Thyroid gland (tissue), 4 donors: ENCODE results near the gene AFAP1L2. TPM values are rescaled to one million over a fixed set of nuclear protein-coding genes. Genes with fewer than 3 reads are reported as not detected.
A peak's percentile ranks its signal among the peaks of the same experiment; 100 is the strongest.

Experiments
- DNase-seq, 2 donors: peaks; one replicate each; pipeline ENCODE4 v3.0.0-alpha.2; 2019
- H3K27ac ChIP-seq, 3 donors: fragments of 200-600 bp; sonication (generic); 1 replicate in 2 of 3; 2 replicates in 1 of 3; pipeline ENCODE4 v1.5.1; 2016 to 2019; ENCODE audit warnings: mild to moderate bottlenecking in 1 of 3, moderate library complexity in 1 of 3
- H3K27me3 ChIP-seq: fragments of 200-600 bp; sonication (generic); one replicate; pipeline ENCODE4 v1.5.1; 2019
- H3K36me3 ChIP-seq, 2 donors: fragments of 200-600 bp; sonication (generic); one replicate each; pipeline ENCODE4 v1.5.1; 2016 to 2019
- H3K4me1 ChIP-seq, 2 donors: fragments of 200-600 bp; sonication (generic); one replicate each; pipeline ENCODE4 v1.5.1; 2017 to 2019
- H3K4me3 ChIP-seq, 3 donors: fragments of 200-600 bp; sonication (generic); replicated peaks in 1 of 3; 1 replicate in 2 of 3; 2 replicates in 1 of 3; pipeline ENCODE4 v1.5.1; 2016; ENCODE audit warnings: mild to moderate bottlenecking in 1 of 3
- H3K9me3 ChIP-seq: fragments of 200-600 bp; sonication (generic); one replicate; pipeline ENCODE4 v1.5.1; 2017
- CTCF ChIP-seq, 6 experiments: fragments of 200-600 bp in 3 of 6; fragments of 450-650 bp in 3 of 6; sonication (generic) in 3 of 6; IDR thresholded peaks; one replicate each; pipeline ENCODE4 v1.5.1; 2016 to 2019; ENCODE audit warnings: antibody characterized with exemption in 6 of 6, mild to moderate bottlenecking in 2 of 6, inconsistent platforms in 1 of 6, moderate library complexity in 1 of 6
- POLR2A ChIP-seq, 2 donors: fragments of 450-650 bp; IDR thresholded peaks; one replicate each; pipeline ENCODE4 v1.6.1; 2017; ENCODE audit warnings: antibody characterized with exemption in 2 of 2, mild to moderate bottlenecking in 2 of 2, moderate library complexity in 1 of 2
- WGBS, 2 donors: methylation state at CpG; one replicate each; pipeline ENCODE4 v1.1.5; 2017; 5-methylcytosine and 5-hydroxymethylcytosine counted together
- intact Hi-C: fragments of 100-400 bp; cut with DNase I; formaldehyde crosslinking; loops from one replicate; pipeline ENCODE4 v1.15.1; 2023
- total RNA-seq, 4 donors: library from RNA; depleted of rRNA; stranded (reverse); fragments of >200 nt; gene quantifications; one replicate each; pipeline ENCODE4 v1.2.3, GENCODE V29; 2016

Gene AFAP1L2
- total RNA-seq, 4 donors from 2014 or later, result 135 to 356 (median 299) TPM

GRCh38 chr10:114444819-114445218 is 40.5 kb upstream of the AFAP1L2 start:
- TF ChIP-seq CTCF (IDR thresholded peaks at IDR 0.05) (no peak), POLR2A (IDR thresholded peaks at IDR 0.05) (no peak)
- DNase-seq, result no peak
- Histone ChIP-seq H3K27ac (peak overlapping the region in 1 of 3 donors; percentile 10), H3K9me3 (no peaks in the 10 kb centered on the region), H3K4me1 (peaks cover 21 to 26% of the 10 kb centered on the region in 2 donors), H3K27me3 (no peaks in the 10 kb centered on the region), H3K36me3 (peaks cover 20 to 33% of the 10 kb centered on the region in 2 donors), H3K4me3 (no peak overlapping the region)
- intact Hi-C loops, result no loop called here

- H3K27ac ChIP-seq, result peak overlapping the region in 1 of 3 donors; percentile 24
- intact Hi-C loops, result no loop called here
- no peak for DNase-seq
Observed at GRCh38 chr10:114442091-114442630, 37.9 kb upstream of the AFAP1L2 start.

GRCh38 chr10:114441107-114441506 is 36.8 kb upstream of the AFAP1L2 start:
- intact Hi-C loops, result no loop called here
- H3K36me3 ChIP-seq, result peaks cover 34 to 50% of the 10 kb centered on the region in 2 donors
- TF ChIP-seq POLR2A (IDR thresholded peaks at IDR 0.05) (no peak), CTCF (IDR thresholded peaks at IDR 0.05) (no peak)
- H3K27me3 ChIP-seq, result no peaks in the 10 kb centered on the region
- peaks cover 14 to 30% of the 10 kb centered on the region in 2 donors for H3K4me1 ChIP-seq
- H3K4me3 ChIP-seq, result no peak overlapping the region
- DNase-seq, result no peak
- no peaks in the 10 kb centered on the region for H3K9me3 ChIP-seq
- 96% methylated on average over 1 of the region's 1 CpG for WGBS, 2 donors
- H3K27ac ChIP-seq, result no peak overlapping the region

More at GRCh38 chr10:114442091-114442630, 37.9 kb upstream of the AFAP1L2 start:
- WGBS, 2 donors, result 84 to 95% methylated on average over 4 of the region's 4 CpGs
- no peak for TF ChIP-seq POLR2A (IDR thresholded peaks at IDR 0.05)
- TF ChIP-seq CTCF (IDR thresholded peaks at IDR 0.05), result no peak
- Histone ChIP-seq H3K4me3 (no peak overlapping the region), H3K36me3 (peaks cover 34 to 50% of the 10 kb centered on the region in 2 donors), H3K4me1 (peaks cover 23% of the 10 kb centered on the region in 2 donors), H3K9me3 (no peaks in the 10 kb centered on the region), H3K27me3 (no peaks in the 10 kb centered on the region)

- 70 to 75% methylated on average over 9 of the region's 9 CpGs for WGBS, 2 donors
- DNase-seq, result no peak
- TF ChIP-seq CTCF (IDR thresholded peaks at IDR 0.05) (peak in 4 of 6 experiments; percentile 19 to 46 (median 38)), POLR2A (IDR thresholded peaks at IDR 0.05) (no peak)
- Histone ChIP-seq H3K27me3 (no peaks in the 10 kb centered on the region), H3K4me3 (no peak overlapping the region), H3K9me3 (no peaks in the 10 kb centered on the region), H3K27ac (peak overlapping the region; percentile 77 to 91 (median 87)), H3K4me1 (peaks cover 25 to 32% of the 10 kb centered on the region in 2 donors), H3K36me3 (peaks cover 30 to 43% of the 10 kb centered on the region in 2 donors)
- intact Hi-C loops, result loop anchor here (10.0 kb wide), 1 partner anchor 133 kb away; no protein-coding TSS in a partner anchor
Observed at GRCh38 chr10:114437473-114438292, 33.4 kb upstream of the AFAP1L2 start.

- H3K27me3 ChIP-seq, result no peaks in the 10 kb centered on the region
- H3K9me3 ChIP-seq, result no peaks in the 10 kb centered on the region
- intact Hi-C loops, result loop anchor here (10.0 kb wide), 1 partner anchor 132 kb away; no protein-coding TSS in a partner anchor
- WGBS, 2 donors, result 30 to 39% methylated on average over 2 of the region's 2 CpGs
- DNase-seq, result peak; percentile 74 to 75
- H3K27ac ChIP-seq, result peak overlapping the region; percentile 77 to 91 (median 87)
- TF ChIP-seq POLR2A (IDR thresholded peaks at IDR 0.05), result no peak
- H3K4me1 ChIP-seq, result peaks cover 25 to 32% of the 10 kb centered on the region in 2 donors
- H3K36me3 ChIP-seq, result peaks cover 30 to 36% of the 10 kb centered on the region in 2 donors
- no peak overlapping the region for H3K4me3 ChIP-seq
Observed at GRCh38 chr10:114436941-114437340, 32.6 kb upstream of the AFAP1L2 start.
